HuH-7 (cell line): Measurements from ENCODE around the gene IL1RL1.

Experiments used
- DNase-seq: peaks from one replicate; pipeline ENCODE4 v3.0.0; 2011; ENCODE audit warnings: low spot score

IL1RL1 gene

GRCh38 chr2:102369866-102370265 is 58.5 kb downstream of the IL1RL1 start:
- DNase-seq: no peak

GRCh38 chr2:102376052-102376591 is 64.8 kb downstream of the IL1RL1 start:
- no peak for DNase-seq

DNA sequence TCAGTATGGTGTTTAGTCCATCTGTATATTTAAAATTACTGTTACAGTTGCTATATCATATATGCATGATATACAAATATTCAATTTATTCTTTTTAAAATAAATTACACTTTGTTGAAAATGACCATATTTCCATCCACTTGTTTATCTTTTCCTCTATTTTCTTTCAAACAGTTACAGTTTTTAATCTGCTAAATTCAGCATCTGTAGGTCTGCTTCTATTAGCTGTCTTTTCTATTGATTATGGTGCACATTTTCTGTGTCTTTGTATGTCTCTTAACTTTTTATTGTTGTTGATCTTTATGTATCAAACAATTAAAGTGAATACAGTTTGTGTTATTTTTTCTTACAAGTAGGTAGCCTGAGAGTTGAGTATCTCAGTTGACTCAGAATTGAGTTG is 72.4 kb downstream of the IL1RL1 start:
- DNase-seq: no peak

DNA sequence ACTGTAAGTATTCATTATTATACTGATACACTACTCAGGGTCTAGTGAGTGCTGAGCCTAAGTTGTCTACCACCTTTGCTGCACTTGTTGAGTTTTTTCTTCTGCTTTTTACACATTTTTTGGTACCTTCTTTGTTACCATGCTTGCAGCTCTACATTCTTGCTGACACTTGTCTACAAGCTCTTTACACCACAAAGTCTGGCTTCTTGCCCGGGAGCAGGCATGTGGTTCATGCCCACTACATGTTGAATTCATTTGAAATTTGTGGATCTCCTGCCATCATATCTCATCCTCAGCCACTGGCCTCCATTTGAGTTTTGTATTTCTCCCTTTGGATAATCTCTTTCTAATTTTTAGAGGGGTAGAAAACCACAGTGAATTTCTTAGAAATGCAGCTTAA is 74.2 kb downstream of the IL1RL1 start:
- DNase-seq: no peak

GRCh38 chr2:102386004-102386403 is 74.6 kb downstream of the IL1RL1 start:
- no peak for DNase-seq

- DNase-seq: no peak
Observed at GRCh38 chr2:102386867-102387541, 75.6 kb downstream of the IL1RL1 start.

DNA sequence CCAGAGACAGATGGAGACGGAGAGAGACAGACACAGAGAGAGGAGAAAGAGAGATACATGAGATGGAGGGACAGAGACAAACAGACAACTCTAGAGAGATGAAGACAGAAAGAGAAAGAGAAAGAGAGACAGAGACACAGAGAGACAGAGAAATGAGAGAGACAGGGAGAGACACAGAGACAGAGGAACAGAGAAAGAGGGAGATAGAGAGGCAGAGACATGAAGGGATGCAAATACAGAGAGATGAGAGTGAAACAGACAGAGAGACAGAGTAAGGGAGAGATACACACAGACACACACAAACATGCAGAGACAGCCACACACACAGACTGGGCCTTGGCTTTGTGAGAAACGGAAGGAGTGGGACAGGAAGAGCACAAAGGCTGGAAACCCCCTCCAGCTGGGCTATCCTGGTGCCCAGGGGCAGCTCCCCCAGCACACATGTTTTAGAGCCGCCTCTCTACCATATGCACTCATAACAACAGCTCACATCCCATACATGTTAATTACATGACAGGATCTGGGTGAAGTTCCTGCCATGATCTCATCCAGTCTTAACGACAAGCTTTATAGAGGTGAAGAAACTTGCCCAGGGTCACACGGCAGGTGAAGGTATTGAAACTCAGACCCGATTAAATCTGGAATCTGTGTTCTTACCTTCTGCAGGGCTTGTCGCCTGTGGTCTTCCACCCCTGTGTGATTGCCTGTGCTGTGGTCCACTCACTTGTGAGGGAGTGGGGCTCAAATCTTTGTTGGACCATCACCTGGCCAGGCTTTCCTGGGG is 76.6 kb downstream of the IL1RL1 start:
- DNase-seq: no peak

DNA sequence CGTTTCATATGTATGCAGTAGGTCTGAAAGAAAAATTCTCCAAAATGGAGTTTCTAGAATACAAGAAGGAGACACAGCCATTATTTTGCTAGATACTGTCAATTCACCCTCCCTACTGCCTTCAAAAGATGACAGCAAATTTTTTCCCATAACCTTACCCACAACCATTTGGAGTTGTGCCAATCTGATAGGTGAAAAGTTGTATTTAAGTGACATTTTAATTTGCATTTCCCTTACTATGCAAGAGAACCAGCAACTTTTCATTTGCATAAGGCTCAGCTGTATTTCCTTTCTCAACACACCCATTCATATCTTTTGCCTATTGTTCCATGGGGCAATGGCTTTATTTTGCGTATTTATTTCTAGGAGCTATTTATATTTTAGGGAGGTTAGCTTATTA is 80.2 kb downstream of the IL1RL1 start:
- DNase-seq: no peak

GRCh38 chr2:102392096-102392495 is 80.7 kb downstream of the IL1RL1 start:
- no peak for DNase-seq

- DNase-seq: no peak
Observed at GRCh38 chr2:102392942-102393341, 81.6 kb downstream of the IL1RL1 start.

GRCh38 chr2:102396012-102396411 is 84.6 kb downstream of the IL1RL1 start:
- DNase-seq: no peak

DNA sequence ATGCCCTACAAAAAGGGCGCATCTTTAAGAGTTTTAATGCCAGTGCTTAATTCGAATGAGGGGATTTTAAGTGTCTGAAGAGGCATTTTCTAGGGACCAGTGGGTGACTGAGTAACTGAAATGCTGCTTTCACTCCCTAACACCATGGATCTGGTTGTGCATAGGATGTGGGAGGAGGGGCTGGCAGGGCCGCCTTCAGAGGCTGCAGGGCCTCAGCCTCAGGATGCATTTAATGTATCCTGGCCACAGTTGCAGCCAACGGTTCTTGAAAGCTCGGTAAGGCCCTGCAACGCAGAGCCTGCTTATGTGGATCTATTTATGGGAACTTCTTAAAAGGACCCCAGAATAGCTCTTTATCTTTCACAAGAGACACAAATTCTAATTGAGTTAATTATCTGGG is 85.8 kb downstream of the IL1RL1 start:
- no peak for DNase-seq

- DNase-seq: no peak
Observed at GRCh38 chr2:102399499-102400141, 88.3 kb downstream of the IL1RL1 start.

- DNase-seq: no peak
Observed at GRCh38 chr2:102401456-102401855, 90.1 kb downstream of the IL1RL1 start.
